Esophagus muscularis mucosa (tissue), 3 donors: ENCODE results near the gene DOCK1.

Experiments
- POLR2A ChIP-seq: fragments of 450-650 bp; IDR thresholded peaks from one replicate; pipeline ENCODE4 v1.6.1; 2017; ENCODE audit warnings: antibody characterized with exemption, moderate library complexity, mild to moderate bottlenecking, low read depth
- TF ChIP-seq, protein P1 (sequence below), 3 experiments: fragments of 200-600 bp in 2 of 3; fragments of 450-650 bp in 1 of 3; sonication (generic) in 2 of 3; IDR thresholded peaks; one replicate each; pipeline ENCODE4 v1.5.1; 2017 to 2019; ENCODE audit warnings: antibody characterized with exemption in 3 of 3, mild to moderate bottlenecking in 2 of 3, moderate library complexity in 1 of 3

DNA sequence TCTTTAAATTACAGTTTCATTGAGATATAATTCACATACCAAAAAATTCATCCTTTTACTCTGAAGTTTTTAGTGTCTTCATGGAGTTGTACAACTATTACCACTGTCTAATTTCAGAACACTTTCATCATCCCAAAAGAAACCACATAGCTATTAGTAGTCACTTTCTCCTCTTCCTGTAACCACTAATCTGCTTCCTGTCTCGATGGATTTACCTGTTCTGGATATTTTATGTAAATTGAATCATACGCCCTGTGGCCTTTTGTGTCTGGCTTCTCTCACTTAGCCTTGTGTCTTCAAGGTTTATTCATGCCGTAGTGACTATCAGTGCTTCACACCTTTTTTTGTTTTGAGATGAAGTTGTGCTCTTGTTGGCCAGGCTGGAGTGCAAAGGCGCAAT is 135.5 kb downstream of the DOCK1 start:
- no peak for TF ChIP-seq POLR2A
- TF ChIP-seq, protein P1, sequence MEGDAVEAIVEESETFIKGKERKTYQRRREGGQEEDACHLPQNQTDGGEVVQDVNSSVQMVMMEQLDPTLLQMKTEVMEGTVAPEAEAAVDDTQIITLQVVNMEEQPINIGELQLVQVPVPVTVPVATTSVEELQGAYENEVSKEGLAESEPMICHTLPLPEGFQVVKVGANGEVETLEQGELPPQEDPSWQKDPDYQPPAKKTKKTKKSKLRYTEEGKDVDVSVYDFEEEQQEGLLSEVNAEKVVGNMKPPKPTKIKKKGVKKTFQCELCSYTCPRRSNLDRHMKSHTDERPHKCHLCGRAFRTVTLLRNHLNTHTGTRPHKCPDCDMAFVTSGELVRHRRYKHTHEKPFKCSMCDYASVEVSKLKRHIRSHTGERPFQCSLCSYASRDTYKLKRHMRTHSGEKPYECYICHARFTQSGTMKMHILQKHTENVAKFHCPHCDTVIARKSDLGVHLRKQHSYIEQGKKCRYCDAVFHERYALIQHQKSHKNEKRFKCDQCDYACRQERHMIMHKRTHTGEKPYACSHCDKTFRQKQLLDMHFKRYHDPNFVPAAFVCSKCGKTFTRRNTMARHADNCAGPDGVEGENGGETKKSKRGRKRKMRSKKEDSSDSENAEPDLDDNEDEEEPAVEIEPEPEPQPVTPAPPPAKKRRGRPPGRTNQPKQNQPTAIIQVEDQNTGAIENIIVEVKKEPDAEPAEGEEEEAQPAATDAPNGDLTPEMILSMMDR (IDR thresholded peaks at IDR 0.05) = no peak
